ENCODE data around the gene RBM27. TPM values are rescaled to one million over a fixed set of nuclear protein-coding genes. Genes with fewer than 3 reads are reported as not detected.
"Not testable (repeated sequence)": the region's sequence is repeated elsewhere in the genome, so short reads cannot be mapped to it uniquely, and the experiment has no call there.

RBM27 gene
- polyA plus RNA-seq, 1 of the 3 experiments (the other 2 are of a cell fraction): 8.2 TPM

- no peaks in the 10 kb centered on the region for H3K9me3 ChIP-seq
- no peak for DNase-seq
- peaks cover 61 to 76% of the 10 kb centered on the region in 2 experiments for H3K36me3 ChIP-seq (replicated peaks in 1 of 2; ENCODE audit: control insufficient read depth in 1 of 2, insufficient read depth in 2 of 2, low read length in 1 of 2)
- no peaks in the 10 kb centered on the region for H3K9me2 ChIP-seq
- no peak overlapping the region for H3K9ac ChIP-seq
- CTCF ChIA-PET: interaction anchor here (1.1 kb wide), 1 partner anchor 38 kb away, joined by 3 read pairs; no protein-coding TSS in a partner anchor
- H3F3A ChIP-seq (replicated peaks; ENCODE audit: insufficient read depth): peaks cover 11% of the 10 kb centered on the region
- no peaks in the 10 kb centered on the region for H3K4me1 ChIP-seq (ENCODE audit: control insufficient read depth in 1 of 2, insufficient read depth in 2 of 2, low read depth in 1 of 2, low read length in 1 of 2)
- H3K79me2 ChIP-seq (ENCODE audit: insufficient read depth): peaks cover 33% of the 10 kb centered on the region
- no peak overlapping the region for H3K4me3 ChIP-seq (ENCODE audit: low read depth in 2 of 2, low read length in 1 of 2)
- H3K27ac ChIP-seq (ENCODE audit: low read depth in 2 of 2, low read length in 1 of 2): no peak overlapping the region
- no peaks in the 10 kb centered on the region for H4K20me1 ChIP-seq (ENCODE audit: insufficient read depth)
- POLR2A ChIA-PET: no interaction called here
- H2AFZ ChIP-seq (ENCODE audit: low read depth): no peak overlapping the region
- TF ChIP-seq YY1 (IDR thresholded peaks at IDR 0.05; ENCODE audit: low read depth) (no peak), RXRA (IDR thresholded peaks at IDR 0.05; ENCODE audit: borderline replicate concordance, low read depth) (no peak), USF1 (IDR thresholded peaks at IDR 0.05; ENCODE audit: borderline replicate concordance, low read depth) (no peak), NRF1 (IDR thresholded peaks at IDR 0.05; ENCODE audit: low read depth, low read length) (no peak), FOSL2 (IDR thresholded peaks at IDR 0.05; ENCODE audit: borderline replicate concordance, low read depth) (no peak), CHD2 (IDR thresholded peaks at IDR 0.05; ENCODE audit: low read length, partially characterized antibody) (no peak), TAF1 (IDR thresholded peaks at IDR 0.05; ENCODE audit: borderline replicate concordance, low read depth, low read length) (no peak), PBX3 (IDR thresholded peaks at IDR 0.05) (no peak), EP300 (IDR thresholded peaks at IDR 0.05; ENCODE audit: borderline replicate concordance in 1 of 2, low read depth in 1 of 2, low read length in 1 of 2) (no peak), MXI1 (IDR thresholded peaks at IDR 0.05; ENCODE audit: low read depth, low read length) (no peak), ELF1 (IDR thresholded peaks at IDR 0.05) (no peak)
- no peaks in the 10 kb centered on the region for H3K27me3 ChIP-seq (ENCODE audit: insufficient read depth)
- H3K4me2 ChIP-seq: no peak overlapping the region
Observed at GRCh38 chr5:146169076-146169475, 34.3 kb upstream of the RBM27 start.

GRCh38 chr5:146173049-146173448, 30.4 kb upstream of the RBM27 start:
- H2AFZ ChIP-seq (ENCODE audit: low read depth); H3K4me3 ChIP-seq (ENCODE audit: low read depth in 2 of 2, low read length in 1 of 2); H3K27me3 ChIP-seq (ENCODE audit: insufficient read depth); H3K9ac ChIP-seq; H3K4me2 ChIP-seq; H3K27ac ChIP-seq (ENCODE audit: low read depth in 2 of 2, low read length in 1 of 2); H3K4me1 ChIP-seq (ENCODE audit: control insufficient read depth in 1 of 2, insufficient read depth in 2 of 2, low read depth in 1 of 2, low read length in 1 of 2); H4K20me1 ChIP-seq (ENCODE audit: insufficient read depth); DNase-seq; POLR2A ChIA-PET; H3K9me2 ChIP-seq; H3K9me3 ChIP-seq: not testable (repeated sequence)
- Histone ChIP-seq H3K79me2 (ENCODE audit: insufficient read depth) (peaks cover 48% of the 10 kb centered on the region), H3K36me3 (replicated peaks in 1 of 2; ENCODE audit: control insufficient read depth in 1 of 2, insufficient read depth in 2 of 2, low read length in 1 of 2) (peaks cover 48 to 59% of the 10 kb centered on the region in 2 experiments), H3F3A (replicated peaks; ENCODE audit: insufficient read depth) (peaks cover 13% of the 10 kb centered on the region)
- CTCF ChIA-PET: interaction anchor here (3.0 kb wide), 1 partner anchor 43 kb away, joined by 15 read pairs; no protein-coding TSS in a partner anchor
- 90% methylated on average over 7 of the region's 8 CpGs for WGBS (ENCODE audit: low lambda C conversion rate)

- Histone ChIP-seq H3K9ac (no peak overlapping the region), H3K9me3 (no peaks in the 10 kb centered on the region), H3K27ac (ENCODE audit: low read depth in 2 of 2, low read length in 1 of 2) (no peak overlapping the region), H3K4me2 (no peak overlapping the region), H3K4me3 (ENCODE audit: low read depth in 2 of 2, low read length in 1 of 2) (no peak overlapping the region), H3K36me3 (replicated peaks in 1 of 2; ENCODE audit: control insufficient read depth in 1 of 2, insufficient read depth in 2 of 2, low read length in 1 of 2) (peaks cover 44 to 55% of the 10 kb centered on the region in 2 experiments), H3K27me3 (ENCODE audit: insufficient read depth) (no peaks in the 10 kb centered on the region), H2AFZ (ENCODE audit: low read depth) (no peak overlapping the region), H4K20me1 (ENCODE audit: insufficient read depth) (no peaks in the 10 kb centered on the region), H3K79me2 (ENCODE audit: insufficient read depth) (peaks cover 54% of the 10 kb centered on the region), H3F3A (replicated peaks; ENCODE audit: insufficient read depth) (peaks cover 13% of the 10 kb centered on the region), H3K4me1 (ENCODE audit: control insufficient read depth in 1 of 2, insufficient read depth in 2 of 2, low read depth in 1 of 2, low read length in 1 of 2) (no peaks in the 10 kb centered on the region), H3K9me2 (no peaks in the 10 kb centered on the region)
- no peak for DNase-seq
- CTCF ChIA-PET: interaction anchor here (3.0 kb wide), 1 partner anchor 43 kb away, joined by 15 read pairs; no protein-coding TSS in a partner anchor
- 97% methylated on average over 3 of the region's 3 CpGs for WGBS (ENCODE audit: low lambda C conversion rate)
- POLR2A ChIA-PET: no interaction called here
- TF ChIP-seq TAF1 (IDR thresholded peaks at IDR 0.05; ENCODE audit: borderline replicate concordance, low read depth, low read length) (no peak), RAD21 (IDR thresholded peaks at IDR 0.05; ENCODE audit: low read length) (no peak), GATA2 (CRISPR knock-in tag; IDR thresholded peaks at IDR 0.05) (no peak), USF1 (IDR thresholded peaks at IDR 0.05; ENCODE audit: borderline replicate concordance, low read depth) (no peak), SIN3A (IDR thresholded peaks at IDR 0.05; ENCODE audit: borderline replicate concordance, low read depth, low read length) (no peak), YY1 (IDR thresholded peaks at IDR 0.05; ENCODE audit: low read depth) (no peak), MEF2A (IDR thresholded peaks at IDR 0.05; ENCODE audit: borderline replicate concordance, low read depth) (no peak), RXRA (IDR thresholded peaks at IDR 0.05; ENCODE audit: borderline replicate concordance, low read depth) (no peak), USF2 (IDR thresholded peaks at IDR 0.05; ENCODE audit: borderline replicate concordance, low read depth, low read length) (no peak), CTCF (IDR thresholded peaks at IDR 0.05) (no peak)
Observed at GRCh38 chr5:146173597-146173996, 29.8 kb upstream of the RBM27 start.
